ENCODE results near the gene PRR15L. TPM values are rescaled to one million over a fixed set of nuclear protein-coding genes. Genes with fewer than 3 reads are reported as not detected.

The PRR15L gene
- total RNA-seq, 4 donors from 2014 or later: 9.9 to 45.1 (median 24.3) TPM

DNA sequence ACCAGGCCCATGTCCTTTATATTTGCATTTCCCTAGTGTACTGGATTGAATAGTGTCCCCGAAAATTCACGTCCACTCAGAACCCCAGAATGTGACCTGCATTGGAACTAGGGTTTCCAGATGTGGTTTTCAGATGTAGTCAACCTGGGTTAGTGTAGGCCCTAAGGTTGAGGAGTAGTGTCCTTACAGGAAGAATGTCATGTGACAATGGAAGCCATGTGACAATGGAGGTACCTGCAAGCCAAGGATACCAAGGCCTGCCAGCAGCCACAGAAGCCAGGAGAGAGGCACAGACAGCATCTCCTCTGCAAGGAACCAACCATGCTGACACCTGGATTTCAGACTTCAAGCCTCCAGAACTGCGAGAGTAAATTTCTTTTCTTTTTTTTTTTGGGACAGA is 5.2 kb upstream of the PRR15L start:
- intact Hi-C loops (cut with DNase I; ENCODE audit: low total_unique reads): no loop called here
- TF ChIP-seq POLR2A (IDR thresholded peaks at IDR 0.05) (no peak), CTCF (IDR thresholded peaks at IDR 0.05) (no peak)
- no peak for DNase-seq (ENCODE audit: low spot score in 2 of 2)
- 93 to 95% methylated on average over 3 of the region's 3 CpGs for WGBS, 2 donors
- no peak overlapping the region for H3K4me3 ChIP-seq (ENCODE audit: low read depth, poor library complexity, severe bottlenecking)

- intact Hi-C loops (cut with DNase I; ENCODE audit: low total_unique reads): no loop called here
- WGBS, 2 donors: 87 to 88% methylated on average over 6 of the region's 6 CpGs
- H3K4me3 ChIP-seq (ENCODE audit: low read depth, poor library complexity, severe bottlenecking): no peak overlapping the region
- DNase-seq (ENCODE audit: low spot score in 2 of 2): no peak
- TF ChIP-seq POLR2A (IDR thresholded peaks at IDR 0.05): no peak
- no peak for TF ChIP-seq CTCF (IDR thresholded peaks at IDR 0.05)
Observed at GRCh38 chr17:47961406-47961805, 3.7 kb upstream of the PRR15L start.

GRCh38 chr17:47959825-47960655 is 2.4 kb upstream of the PRR15L start:
- intact Hi-C loops (cut with DNase I; ENCODE audit: low total_unique reads): no loop called here
- TF ChIP-seq CTCF (IDR thresholded peaks at IDR 0.05) (no peak), POLR2A (IDR thresholded peaks at IDR 0.05) (no peak)
- H3K4me3 ChIP-seq (ENCODE audit: low read depth, poor library complexity, severe bottlenecking): no peak overlapping the region
- no peak for DNase-seq (ENCODE audit: low spot score in 2 of 2)
- WGBS, 2 donors: 53 to 58% methylated on average over 8 of the region's 8 CpGs

- intact Hi-C loops (cut with DNase I; ENCODE audit: low total_unique reads): no loop called here
- no peak for DNase-seq (ENCODE audit: low spot score in 2 of 2)
Observed at GRCh38 chr17:47956791-47957590, 692 bp downstream of the PRR15L start.

More at GRCh38 chr17:47956791-47957590, 692 bp downstream of the PRR15L start:
- TF ChIP-seq CTCF (IDR thresholded peaks at IDR 0.05): no peak
- no peak for TF ChIP-seq POLR2A (IDR thresholded peaks at IDR 0.05)
- no peak overlapping the region for H3K4me3 ChIP-seq (ENCODE audit: low read depth, poor library complexity, severe bottlenecking)
- WGBS, 2 donors: 46 to 71% methylated on average over 3 to 4 of the region's 4 CpGs

All from lower leg skin (tissue), 4 donors.